Ishikawa (cell line): ENCODE data around the gene FDX1.

Experiments used
- CEBPB ChIP-seq: IDR thresholded peaks from 2 replicates; pipeline ENCODE4 v1.6.1; 2012
- CREB1 ChIP-seq: IDR thresholded peaks from 2 replicates; pipeline ENCODE4 v1.6.1; 2012; ENCODE audit warnings: low read depth
- EGR1 ChIP-seq: IDR thresholded peaks from 2 replicates; pipeline ENCODE4 v1.6.1; 2012
- EP300 ChIP-seq: IDR thresholded peaks from 2 replicates; pipeline ENCODE4 v1.6.1; 2012; ENCODE audit warnings: borderline replicate concordance
- FOXM1 ChIP-seq: IDR thresholded peaks from 2 replicates; pipeline ENCODE4 v1.6.1; 2012; ENCODE audit warnings: low read depth, borderline replicate concordance
- MAX ChIP-seq: IDR thresholded peaks from 2 replicates; pipeline ENCODE4 v1.6.1; 2012
- NFIC ChIP-seq: IDR thresholded peaks from 2 replicates; pipeline ENCODE4 v1.6.1; 2012
- RAD21 ChIP-seq: IDR thresholded peaks from 2 replicates; pipeline ENCODE4 v1.6.1; 2012; ENCODE audit warnings: low read depth
- TAF1 ChIP-seq: IDR thresholded peaks from 2 replicates; pipeline ENCODE4 v1.6.1; 2012; ENCODE audit warnings: low read depth, mild to moderate bottlenecking
- TCF12 ChIP-seq: IDR thresholded peaks from 2 replicates; pipeline ENCODE4 v1.6.1; 2012; ENCODE audit warnings: low read depth
- TEAD4 ChIP-seq: IDR thresholded peaks from 2 replicates; pipeline ENCODE4 v1.6.1; 2012
- YY1 ChIP-seq: IDR thresholded peaks from 2 replicates; pipeline ENCODE4 v1.6.1; 2012; ENCODE audit warnings: low read depth
- ZBTB7A ChIP-seq: IDR thresholded peaks from 2 replicates; pipeline ENCODE4 v1.6.1; 2012; ENCODE audit warnings: low read depth
- TF ChIP-seq, protein P1 (sequence below): IDR thresholded peaks from 2 replicates; pipeline ENCODE4 v1.6.1; 2012
- TF ChIP-seq, protein P2 (sequence below): IDR thresholded peaks from 2 replicates; pipeline ENCODE4 v1.6.1; 2012; ENCODE audit warnings: low read depth, mild to moderate bottlenecking

Gene FDX1

DNA sequence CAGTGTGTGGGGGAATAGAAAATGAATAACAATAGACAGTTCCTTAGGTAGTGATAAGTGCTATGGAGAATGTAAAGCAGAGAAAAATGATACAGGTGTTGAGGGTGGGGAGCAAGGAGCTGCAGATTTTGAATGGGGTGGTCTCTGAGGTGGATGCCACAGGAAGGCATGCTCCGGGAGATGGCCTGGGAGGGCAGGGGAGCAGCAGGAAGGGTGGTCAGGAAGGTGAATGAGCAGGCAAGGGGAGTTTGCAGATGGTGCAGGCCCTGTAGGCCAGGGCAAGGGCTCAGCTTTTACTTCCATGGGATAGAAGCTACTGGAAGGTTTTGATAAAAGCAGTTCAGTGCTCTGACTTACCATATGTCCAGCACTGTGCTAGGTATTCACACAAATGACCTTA is 44.8 kb downstream of the FDX1 start:
- TF ChIP-seq TCF12 (no peak), CREB1 (no peak), TAF1 (no peak), TEAD4 (no peak), EP300 (no peak), ZBTB7A (no peak), MAX (no peak), CEBPB (no peak), YY1 (no peak), RAD21 (no peak), NFIC (no peak)
- TF ChIP-seq, protein P1, sequence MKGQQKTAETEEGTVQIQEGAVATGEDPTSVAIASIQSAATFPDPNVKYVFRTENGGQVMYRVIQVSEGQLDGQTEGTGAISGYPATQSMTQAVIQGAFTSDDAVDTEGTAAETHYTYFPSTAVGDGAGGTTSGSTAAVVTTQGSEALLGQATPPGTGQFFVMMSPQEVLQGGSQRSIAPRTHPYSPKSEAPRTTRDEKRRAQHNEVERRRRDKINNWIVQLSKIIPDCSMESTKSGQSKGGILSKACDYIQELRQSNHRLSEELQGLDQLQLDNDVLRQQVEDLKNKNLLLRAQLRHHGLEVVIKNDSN = no peak
- TF ChIP-seq, protein P2, sequence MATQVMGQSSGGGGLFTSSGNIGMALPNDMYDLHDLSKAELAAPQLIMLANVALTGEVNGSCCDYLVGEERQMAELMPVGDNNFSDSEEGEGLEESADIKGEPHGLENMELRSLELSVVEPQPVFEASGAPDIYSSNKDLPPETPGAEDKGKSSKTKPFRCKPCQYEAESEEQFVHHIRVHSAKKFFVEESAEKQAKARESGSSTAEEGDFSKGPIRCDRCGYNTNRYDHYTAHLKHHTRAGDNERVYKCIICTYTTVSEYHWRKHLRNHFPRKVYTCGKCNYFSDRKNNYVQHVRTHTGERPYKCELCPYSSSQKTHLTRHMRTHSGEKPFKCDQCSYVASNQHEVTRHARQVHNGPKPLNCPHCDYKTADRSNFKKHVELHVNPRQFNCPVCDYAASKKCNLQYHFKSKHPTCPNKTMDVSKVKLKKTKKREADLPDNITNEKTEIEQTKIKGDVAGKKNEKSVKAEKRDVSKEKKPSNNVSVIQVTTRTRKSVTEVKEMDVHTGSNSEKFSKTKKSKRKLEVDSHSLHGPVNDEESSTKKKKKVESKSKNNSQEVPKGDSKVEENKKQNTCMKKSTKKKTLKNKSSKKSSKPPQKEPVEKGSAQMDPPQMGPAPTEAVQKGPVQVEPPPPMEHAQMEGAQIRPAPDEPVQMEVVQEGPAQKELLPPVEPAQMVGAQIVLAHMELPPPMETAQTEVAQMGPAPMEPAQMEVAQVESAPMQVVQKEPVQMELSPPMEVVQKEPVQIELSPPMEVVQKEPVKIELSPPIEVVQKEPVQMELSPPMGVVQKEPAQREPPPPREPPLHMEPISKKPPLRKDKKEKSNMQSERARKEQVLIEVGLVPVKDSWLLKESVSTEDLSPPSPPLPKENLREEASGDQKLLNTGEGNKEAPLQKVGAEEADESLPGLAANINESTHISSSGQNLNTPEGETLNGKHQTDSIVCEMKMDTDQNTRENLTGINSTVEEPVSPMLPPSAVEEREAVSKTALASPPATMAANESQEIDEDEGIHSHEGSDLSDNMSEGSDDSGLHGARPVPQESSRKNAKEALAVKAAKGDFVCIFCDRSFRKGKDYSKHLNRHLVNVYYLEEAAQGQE = no peak

DNA sequence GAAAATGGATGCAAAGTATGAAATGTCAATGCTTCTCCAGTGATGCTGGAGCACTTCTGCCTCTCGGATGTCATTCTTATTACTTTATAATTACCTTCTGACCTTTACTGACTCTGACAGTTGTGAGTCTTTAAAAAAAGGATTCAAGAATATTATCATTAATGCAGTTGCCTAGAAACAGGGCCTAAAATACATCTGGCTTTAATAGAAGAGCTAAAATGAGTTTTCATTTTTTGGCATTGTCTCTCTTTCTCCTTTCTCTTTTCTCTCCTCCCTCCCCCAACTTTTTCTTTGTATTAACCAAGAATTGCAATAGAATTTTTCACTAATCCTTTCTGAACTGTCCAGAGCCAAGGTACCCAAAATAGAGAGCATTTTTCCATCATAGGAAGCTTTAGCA is 45.9 kb downstream of the FDX1 start:
- TF ChIP-seq EGR1 = no peak

- TF ChIP-seq CREB1 (no peak), FOXM1 (no peak), ZBTB7A (no peak), RAD21 (peak; percentile 31; the same call in 1 of the 2 replicates), CEBPB (no peak), EGR1 (no peak), EP300 (no peak), YY1 (no peak)
- TF ChIP-seq, protein P1 = no peak
These were observed 48.7 kb downstream of the FDX1 start for GRCh38 chr11:110478410-110478809.

- TF ChIP-seq, protein P1 = no peak
- TF ChIP-seq MAX (no peak), EP300 (no peak), NFIC (peak; percentile 83)
These were observed 49.7 kb downstream of the FDX1 start for GRCh38 chr11:110479108-110480101.

DNA sequence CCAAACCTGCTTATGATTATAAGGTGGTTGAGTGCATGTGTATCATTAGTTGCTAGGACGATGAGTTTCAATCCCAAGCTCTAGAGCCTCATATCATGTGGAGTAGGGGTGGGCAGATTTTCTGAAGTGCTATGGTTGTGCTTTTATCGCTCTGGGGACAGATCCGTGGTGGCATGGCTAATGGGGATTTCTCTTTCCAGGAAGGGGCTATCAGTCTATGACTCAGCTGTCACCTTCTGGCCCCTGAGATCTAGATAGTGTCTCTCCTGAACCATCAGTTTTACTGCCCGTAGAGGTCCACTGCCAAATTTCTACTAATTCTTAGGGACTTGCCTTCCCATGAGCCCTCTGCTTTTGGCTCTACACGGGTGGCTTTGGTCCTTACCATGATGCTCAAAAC is 51.8 kb downstream of the FDX1 start:
- TF ChIP-seq FOXM1 (no peak), TEAD4 (no peak), EP300 (no peak), CREB1 (no peak), EGR1 (no peak), TAF1 (no peak), YY1 (no peak), TCF12 (no peak), RAD21 (no peak)
- TF ChIP-seq, protein P1 = no peak

DNA sequence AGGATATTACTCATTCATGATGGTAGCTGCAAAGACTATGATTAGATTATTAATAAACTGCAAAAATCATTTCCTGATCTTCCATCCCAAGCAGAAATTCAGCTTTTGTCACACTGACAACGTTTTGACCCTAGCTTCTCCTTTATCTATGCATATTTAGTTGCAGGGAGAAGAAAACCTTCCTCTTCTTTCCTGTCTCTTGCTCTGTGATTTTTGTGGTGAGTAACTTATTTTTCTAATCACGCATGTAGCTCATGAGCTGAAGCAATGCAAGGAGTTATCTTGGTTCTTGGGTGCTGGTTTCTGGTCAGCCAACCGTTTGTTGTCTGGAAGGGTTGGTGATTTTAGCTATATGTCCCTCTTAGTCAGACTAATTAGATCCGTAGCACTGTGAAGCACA is 56.4 kb downstream of the FDX1 start:
- TF ChIP-seq TEAD4 = no peak
- TF ChIP-seq ZBTB7A = no peak
- TF ChIP-seq YY1 = no peak
- no peak for TF ChIP-seq TCF12
- TF ChIP-seq RAD21 = no peak
- TF ChIP-seq MAX = no peak
- TF ChIP-seq, protein P1 = no peak
- TF ChIP-seq, protein P2 = no peak
- TF ChIP-seq FOXM1 = no peak
- TF ChIP-seq CREB1 = no peak
